ENCODE results near the gene ACAD8.

The ACAD8 gene

DNA sequence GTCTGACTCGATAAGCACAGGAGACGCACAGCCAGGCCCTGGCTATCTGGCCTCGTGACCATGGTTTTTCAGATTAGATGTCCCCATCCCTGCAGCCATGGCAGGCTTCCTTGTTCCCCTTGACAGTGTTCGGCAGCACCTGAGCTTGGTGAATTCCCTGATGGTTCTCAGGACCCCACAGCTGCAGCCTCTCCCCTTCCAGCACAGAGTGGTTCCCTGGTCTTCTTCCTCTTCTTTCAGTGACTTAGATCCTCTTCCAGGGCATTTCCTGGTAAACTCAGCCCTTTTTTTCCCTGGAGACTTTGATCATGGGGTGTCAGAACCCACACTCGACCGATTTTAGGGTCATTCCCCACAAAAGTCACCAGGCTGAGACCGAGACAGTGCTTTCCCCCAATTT is 37.3 kb downstream of the ACAD8 start:
- Histone ChIP-seq H3K4me1 (ENCODE audit: control insufficient read depth, insufficient read depth, low read length, poor library complexity, severe bottlenecking) (no peaks in the 10 kb centered on the region), H3K27ac (ENCODE audit: low read depth, low read length, severe bottlenecking) (no peak overlapping the region), H3K4me3 (ENCODE audit: extremely low read depth, insufficient read depth, low read length, poor library complexity, severe bottlenecking) (no peak overlapping the region), H3K36me3 (ENCODE audit: control insufficient read depth, insufficient read depth, low read length) (no peaks in the 10 kb centered on the region), H3K9me3 (ENCODE audit: control insufficient read depth, low read length) (no peaks in the 10 kb centered on the region)
- WGBS, 2 experiments (ENCODE audit: insufficient coverage in 2 of 2) = 89 to 95% methylated on average over 6 to 7 of the region's 7 CpGs

GRCh38 chr11:134291196-134291595 is 37.8 kb downstream of the ACAD8 start:
- WGBS, 2 experiments (ENCODE audit: insufficient coverage in 2 of 2) = 88 to 90% methylated on average over 6 of the region's 6 CpGs
- H3K9me3 ChIP-seq (ENCODE audit: control insufficient read depth, low read length) = no peaks in the 10 kb centered on the region
- H3K27ac ChIP-seq (ENCODE audit: low read depth, low read length, severe bottlenecking) = no peak overlapping the region
- no peak overlapping the region for H3K4me3 ChIP-seq (ENCODE audit: extremely low read depth, insufficient read depth, low read length, poor library complexity, severe bottlenecking)
- H3K36me3 ChIP-seq (ENCODE audit: control insufficient read depth, insufficient read depth, low read length) = no peaks in the 10 kb centered on the region
- H3K4me1 ChIP-seq (ENCODE audit: control insufficient read depth, insufficient read depth, low read length, poor library complexity, severe bottlenecking) = no peaks in the 10 kb centered on the region

DNA sequence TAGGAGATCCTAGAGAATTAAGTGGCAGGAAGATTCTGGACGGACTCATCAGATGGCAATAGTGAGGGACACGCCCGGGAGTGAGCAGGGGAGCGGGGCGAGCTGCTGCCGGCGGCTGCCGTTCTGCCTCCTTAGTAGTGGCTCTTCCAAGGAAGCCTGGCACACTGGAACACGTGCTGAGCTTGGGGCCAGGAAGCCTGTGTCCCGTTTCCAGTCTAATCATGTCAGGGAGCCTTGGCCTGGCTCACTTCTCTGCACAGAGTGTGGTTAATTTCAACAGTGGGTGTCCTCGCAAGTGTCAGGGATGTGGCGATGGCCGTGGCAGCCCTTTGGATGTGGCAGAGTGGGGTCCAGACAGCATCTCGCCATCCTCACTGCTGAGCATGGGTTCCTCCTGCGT is 39.3 kb downstream of the ACAD8 start:
- 82 to 87% methylated on average over 15 of the region's 15 CpGs for WGBS, 2 experiments (ENCODE audit: insufficient coverage in 2 of 2)
- H3K27ac ChIP-seq (ENCODE audit: low read depth, low read length, severe bottlenecking) = no peak overlapping the region
- no peaks in the 10 kb centered on the region for H3K9me3 ChIP-seq (ENCODE audit: control insufficient read depth, low read length)
- no peak overlapping the region for H3K4me3 ChIP-seq (ENCODE audit: extremely low read depth, insufficient read depth, low read length, poor library complexity, severe bottlenecking)
- no peaks in the 10 kb centered on the region for H3K4me1 ChIP-seq (ENCODE audit: control insufficient read depth, insufficient read depth, low read length, poor library complexity, severe bottlenecking)
- no peaks in the 10 kb centered on the region for H3K36me3 ChIP-seq (ENCODE audit: control insufficient read depth, insufficient read depth, low read length)

GRCh38 chr11:134293119-134294113 is 40.0 kb downstream of the ACAD8 start:
- Histone ChIP-seq H3K27ac (ENCODE audit: low read depth, low read length, severe bottlenecking) (no peak overlapping the region), H3K36me3 (ENCODE audit: control insufficient read depth, insufficient read depth, low read length) (no peaks in the 10 kb centered on the region), H3K4me1 (ENCODE audit: control insufficient read depth, insufficient read depth, low read length, poor library complexity, severe bottlenecking) (no peaks in the 10 kb centered on the region), H3K9me3 (ENCODE audit: control insufficient read depth, low read length) (no peaks in the 10 kb centered on the region), H3K4me3 (ENCODE audit: extremely low read depth, insufficient read depth, low read length, poor library complexity, severe bottlenecking) (no peak overlapping the region)
- WGBS, 2 experiments (ENCODE audit: insufficient coverage in 2 of 2) = 93 to 94% methylated on average over 13 to 17 of the region's 20 CpGs

- no peak overlapping the region for H3K4me3 ChIP-seq (ENCODE audit: extremely low read depth, insufficient read depth, low read length, poor library complexity, severe bottlenecking)
- no peaks in the 10 kb centered on the region for H3K9me3 ChIP-seq (ENCODE audit: control insufficient read depth, low read length)
- H3K36me3 ChIP-seq (ENCODE audit: control insufficient read depth, insufficient read depth, low read length) = no peaks in the 10 kb centered on the region
- WGBS, 2 experiments (ENCODE audit: insufficient coverage in 2 of 2) = 77 to 78% methylated on average over 9 of the region's 9 CpGs
- no peaks in the 10 kb centered on the region for H3K4me1 ChIP-seq (ENCODE audit: control insufficient read depth, insufficient read depth, low read length, poor library complexity, severe bottlenecking)
- H3K27ac ChIP-seq (ENCODE audit: low read depth, low read length, severe bottlenecking) = no peak overlapping the region
These were observed 41.3 kb downstream of the ACAD8 start for GRCh38 chr11:134294664-134295063.

DNA sequence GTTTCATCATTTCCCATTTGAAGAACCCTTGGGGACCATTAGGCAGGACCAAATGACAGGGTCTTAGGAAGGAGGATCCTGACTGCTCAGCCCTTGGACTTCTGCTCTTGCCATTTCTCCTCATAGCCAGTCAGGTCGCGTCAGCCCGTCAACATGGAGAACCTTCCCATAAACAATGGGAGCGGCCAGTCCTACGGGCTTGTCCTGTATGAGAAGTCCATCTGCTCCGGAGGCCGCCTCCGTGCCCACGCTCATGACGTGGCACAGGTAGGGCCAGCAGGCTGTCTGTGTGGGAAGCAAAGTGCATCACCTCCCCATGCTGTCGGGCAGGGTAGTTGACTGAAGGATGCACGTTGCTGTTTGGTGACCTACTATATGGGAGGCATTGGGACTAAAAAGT is 58.9 kb downstream of the ACAD8 start:
- WGBS, 2 experiments (ENCODE audit: insufficient coverage in 2 of 2) = 85 to 88% methylated on average over 12 of the region's 12 CpGs
- H3K27ac ChIP-seq (ENCODE audit: low read depth, low read length, severe bottlenecking) = no peak overlapping the region
- no peaks in the 10 kb centered on the region for H3K36me3 ChIP-seq (ENCODE audit: control insufficient read depth, insufficient read depth, low read length)
- no peak overlapping the region for H3K4me3 ChIP-seq (ENCODE audit: extremely low read depth, insufficient read depth, low read length, poor library complexity, severe bottlenecking)
- H3K9me3 ChIP-seq (ENCODE audit: control insufficient read depth, low read length) = peaks cover 6% of the 10 kb centered on the region
- no peaks in the 10 kb centered on the region for H3K4me1 ChIP-seq (ENCODE audit: control insufficient read depth, insufficient read depth, low read length, poor library complexity, severe bottlenecking)

DNA sequence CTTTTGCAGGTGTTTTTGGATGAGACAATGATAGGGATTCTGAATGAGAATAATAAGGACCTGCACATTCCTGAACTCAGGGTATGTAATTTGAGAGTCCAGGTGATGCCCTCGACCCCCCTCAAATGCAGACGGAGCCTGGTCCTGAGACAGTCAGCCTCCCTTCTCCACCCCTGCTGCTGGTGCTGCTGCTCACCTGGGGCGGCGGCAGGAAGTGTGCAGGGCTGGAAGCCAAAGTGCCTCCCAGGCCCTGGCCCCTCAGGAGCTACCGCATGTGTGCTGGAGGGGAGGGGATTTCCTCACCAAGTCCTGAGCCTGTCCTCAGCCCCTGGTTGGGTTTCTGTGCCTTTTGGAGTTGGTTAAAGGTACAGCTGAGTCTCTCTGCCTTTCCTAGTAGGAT is 59.4 kb downstream of the ACAD8 start:
- WGBS, 2 experiments (ENCODE audit: insufficient coverage in 2 of 2) = 93 to 94% methylated on average over 3 to 5 of the region's 5 CpGs
- no peak overlapping the region for H3K27ac ChIP-seq (ENCODE audit: low read depth, low read length, severe bottlenecking)
- peaks cover 6% of the 10 kb centered on the region for H3K9me3 ChIP-seq (ENCODE audit: control insufficient read depth, low read length)
- no peaks in the 10 kb centered on the region for H3K4me1 ChIP-seq (ENCODE audit: control insufficient read depth, insufficient read depth, low read length, poor library complexity, severe bottlenecking)
- no peaks in the 10 kb centered on the region for H3K36me3 ChIP-seq (ENCODE audit: control insufficient read depth, insufficient read depth, low read length)
- no peak overlapping the region for H3K4me3 ChIP-seq (ENCODE audit: extremely low read depth, insufficient read depth, low read length, poor library complexity, severe bottlenecking)

DNA sequence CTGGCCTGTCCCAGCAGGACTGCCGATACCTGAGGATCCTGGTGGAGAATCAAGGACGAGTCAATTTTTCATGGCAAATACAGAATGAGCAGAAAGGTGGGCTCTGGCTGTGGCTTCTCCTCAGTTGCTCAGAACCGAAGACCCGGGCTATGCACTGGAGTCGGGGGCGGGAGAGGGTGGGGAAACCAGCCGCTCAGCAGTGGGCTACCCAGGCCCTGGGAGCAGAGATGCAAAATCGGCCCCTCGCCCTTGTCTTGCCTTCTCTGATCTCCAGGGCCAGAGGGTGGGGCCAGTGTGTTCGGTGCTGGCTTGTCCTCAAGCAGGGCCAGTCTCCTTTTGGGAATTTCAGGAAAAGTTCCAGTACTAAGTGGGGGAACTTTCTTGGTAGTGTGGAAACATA is 60.0 kb downstream of the ACAD8 start:
- no peak overlapping the region for H3K4me3 ChIP-seq (ENCODE audit: extremely low read depth, insufficient read depth, low read length, poor library complexity, severe bottlenecking)
- H3K9me3 ChIP-seq (ENCODE audit: control insufficient read depth, low read length) = peaks cover 6% of the 10 kb centered on the region
- no peak overlapping the region for H3K27ac ChIP-seq (ENCODE audit: low read depth, low read length, severe bottlenecking)
- H3K4me1 ChIP-seq (ENCODE audit: control insufficient read depth, insufficient read depth, low read length, poor library complexity, severe bottlenecking) = no peaks in the 10 kb centered on the region
- 87 to 95% methylated on average over 10 of the region's 10 CpGs for WGBS, 2 experiments (ENCODE audit: insufficient coverage in 2 of 2)
- no peaks in the 10 kb centered on the region for H3K36me3 ChIP-seq (ENCODE audit: control insufficient read depth, insufficient read depth, low read length)

- no peak overlapping the region for H3K4me3 ChIP-seq (ENCODE audit: extremely low read depth, insufficient read depth, low read length, poor library complexity, severe bottlenecking)
- no peaks in the 10 kb centered on the region for H3K36me3 ChIP-seq (ENCODE audit: control insufficient read depth, insufficient read depth, low read length)
- WGBS, 2 experiments (ENCODE audit: insufficient coverage in 2 of 2) = 82 to 91% methylated on average over 6 to 8 of the region's 9 CpGs
- H3K27ac ChIP-seq (ENCODE audit: low read depth, low read length, severe bottlenecking) = no peak overlapping the region
- peaks cover 6% of the 10 kb centered on the region for H3K9me3 ChIP-seq (ENCODE audit: control insufficient read depth, low read length)
- no peaks in the 10 kb centered on the region for H3K4me1 ChIP-seq (ENCODE audit: control insufficient read depth, insufficient read depth, low read length, poor library complexity, severe bottlenecking)
These were observed 60.6 kb downstream of the ACAD8 start for GRCh38 chr11:134313821-134314607.

All from mesodermal cell (in vitro differentiated cells).